Urothelium cell line (cell line): ENCODE results near the gene CXCR6.

Experiments
- DNase-seq: peaks from one replicate; pipeline ENCODE4 v3.0.0; 2011; ENCODE audit warnings: low spot score, mixed read lengths
- FAIRE-seq: peaks from 2 replicates; lab custom pipeline; 2011; peaks lifted over from hg19 to GRCh38; lab: Jason Lieb, UNC

CXCR6 gene

DNA sequence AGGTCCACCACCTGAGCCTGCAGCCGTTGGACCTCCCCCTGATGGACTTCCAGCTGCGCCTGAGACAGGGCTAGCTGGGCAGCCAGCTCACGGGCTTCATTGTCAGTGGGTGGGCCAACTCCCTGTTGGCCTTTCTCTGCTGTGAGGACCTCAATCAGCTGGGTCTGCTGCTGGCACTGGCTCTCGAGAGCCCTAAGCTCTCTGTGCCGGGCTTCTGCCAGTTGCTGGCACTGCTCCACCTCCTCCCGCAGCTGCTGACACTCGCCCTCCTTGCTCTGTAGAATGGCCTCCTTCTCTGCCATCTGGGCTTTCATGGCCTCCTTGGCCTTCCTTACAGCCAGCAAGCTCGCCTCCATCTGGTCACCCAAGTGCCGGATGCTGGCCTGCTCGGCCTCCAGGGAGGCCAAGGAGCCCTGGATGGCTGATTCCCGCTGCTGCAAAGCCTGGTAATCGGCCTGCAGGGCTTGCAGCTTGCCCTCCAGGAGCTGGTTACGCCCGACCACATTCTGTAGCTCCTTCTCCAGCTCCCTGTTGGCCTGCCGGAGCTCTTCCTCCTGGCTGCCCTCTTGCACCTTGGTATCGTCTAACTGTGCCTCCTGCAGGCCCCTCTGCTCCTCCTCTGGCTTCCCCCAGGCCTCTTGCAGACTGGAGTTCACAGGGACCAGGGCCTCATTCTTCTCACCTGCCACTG lies 23.8 kb downstream of the CXCR6 start:
- FAIRE-seq = no peak
- no peak for DNase-seq

DNA sequence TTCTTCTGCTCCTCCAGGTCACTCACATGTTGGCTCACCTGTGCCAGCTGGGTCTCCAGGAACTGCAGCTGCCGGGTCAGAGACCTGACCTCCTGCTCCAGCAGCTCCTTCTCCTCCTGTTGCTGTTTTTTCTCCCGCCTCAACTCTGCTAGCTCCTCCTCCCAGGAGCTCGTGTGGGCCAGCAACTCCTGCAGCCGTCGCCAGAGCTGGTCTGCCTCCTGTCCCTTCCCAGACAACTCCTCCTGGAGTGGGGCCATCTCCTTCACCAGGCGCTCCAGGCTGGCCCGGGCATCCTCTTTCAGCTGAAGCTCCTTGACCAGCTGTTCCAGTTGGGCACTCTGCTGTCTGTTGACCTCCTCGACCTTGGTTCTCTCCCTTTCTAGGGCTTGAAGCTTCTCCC lies 24.5 kb downstream of the CXCR6 start:
- no peak for FAIRE-seq

DNA sequence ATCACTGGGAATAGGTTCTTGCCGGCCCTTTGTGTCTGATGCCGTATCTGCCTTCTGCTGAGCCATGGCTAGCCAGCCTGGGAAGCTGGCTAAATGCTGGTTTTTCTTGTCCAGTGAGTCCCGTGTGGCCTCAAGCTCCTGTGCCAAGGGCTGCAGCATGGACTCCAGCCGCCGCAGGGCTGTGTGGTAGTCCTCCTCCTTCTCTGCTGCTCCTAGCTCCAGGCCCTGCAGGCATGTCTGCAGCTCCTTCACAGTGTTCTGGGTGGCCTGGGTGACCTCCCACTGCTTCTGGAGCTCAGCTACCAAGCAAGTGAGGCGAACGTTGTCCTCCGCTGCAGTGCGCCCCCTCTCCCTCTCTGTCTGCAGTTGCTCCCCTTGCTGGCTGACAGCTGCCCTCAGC lies 24.9 kb downstream of the CXCR6 start:
- FAIRE-seq (no peak), DNase-seq (no peak)

More for the DNA sequence above, 24.5 kb downstream of the CXCR6 start:
- no peak for DNase-seq

DNA sequence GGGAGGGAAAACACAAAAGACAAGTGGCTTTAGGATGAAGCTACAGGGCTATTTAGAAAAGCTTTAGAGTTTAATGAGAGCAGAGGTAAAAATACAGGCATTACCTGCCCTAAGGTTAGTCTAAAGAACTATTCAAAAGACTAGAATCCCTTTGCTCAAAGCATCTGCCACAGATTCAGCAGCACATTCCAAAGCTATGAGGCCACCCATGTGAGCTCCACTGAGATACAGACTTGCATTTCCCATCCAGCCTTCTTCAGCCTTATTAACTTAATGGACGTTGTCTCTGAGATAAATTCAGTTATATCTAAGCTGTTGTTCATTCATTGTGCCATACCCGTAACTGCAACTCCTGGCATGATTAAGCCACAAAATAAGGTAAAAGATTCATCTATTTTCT lies 25.4 kb downstream of the CXCR6 start:
- FAIRE-seq (no peak), DNase-seq (peak; percentile 57)

DNA sequence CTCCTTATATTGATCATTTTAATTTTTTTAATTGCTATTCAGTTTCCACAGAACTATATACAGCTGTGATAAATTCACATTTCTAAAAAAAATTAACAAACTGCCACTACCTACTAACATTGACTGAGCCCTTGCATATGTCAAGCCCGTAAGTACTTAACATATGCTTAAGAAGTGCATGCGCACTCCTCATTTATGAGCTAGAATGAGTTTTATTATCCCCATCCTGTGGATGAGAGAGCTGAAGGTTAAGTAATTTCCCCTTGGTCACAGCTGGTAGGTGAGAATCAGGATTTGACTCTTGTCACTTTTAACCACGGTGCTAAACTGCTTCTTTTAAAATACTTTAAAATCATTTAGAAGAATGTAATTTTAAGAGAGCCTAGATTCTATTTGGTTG lies 25.9 kb downstream of the CXCR6 start:
- FAIRE-seq (no peak), DNase-seq (no peak)

DNA sequence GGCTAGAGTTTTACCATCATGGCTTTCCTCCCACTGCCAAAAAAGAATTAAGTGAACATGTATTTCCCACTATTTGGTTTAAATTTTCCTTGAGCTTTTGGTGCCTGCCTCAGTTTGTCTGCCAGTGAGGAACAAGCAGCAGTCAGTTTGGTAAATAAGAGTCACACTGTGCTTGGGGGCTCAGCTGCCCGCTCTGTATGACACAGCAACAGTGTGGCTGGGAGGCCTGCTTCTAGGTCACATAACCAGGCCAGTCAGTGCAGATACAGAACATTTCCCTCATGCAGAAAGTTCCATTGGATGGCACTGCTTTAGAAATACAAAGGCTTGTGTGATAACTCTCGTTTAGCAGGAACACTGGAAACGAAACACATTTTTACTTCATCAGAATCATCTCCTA lies 26.7 kb downstream of the CXCR6 start:
- FAIRE-seq = no peak
- DNase-seq = no peak

DNA sequence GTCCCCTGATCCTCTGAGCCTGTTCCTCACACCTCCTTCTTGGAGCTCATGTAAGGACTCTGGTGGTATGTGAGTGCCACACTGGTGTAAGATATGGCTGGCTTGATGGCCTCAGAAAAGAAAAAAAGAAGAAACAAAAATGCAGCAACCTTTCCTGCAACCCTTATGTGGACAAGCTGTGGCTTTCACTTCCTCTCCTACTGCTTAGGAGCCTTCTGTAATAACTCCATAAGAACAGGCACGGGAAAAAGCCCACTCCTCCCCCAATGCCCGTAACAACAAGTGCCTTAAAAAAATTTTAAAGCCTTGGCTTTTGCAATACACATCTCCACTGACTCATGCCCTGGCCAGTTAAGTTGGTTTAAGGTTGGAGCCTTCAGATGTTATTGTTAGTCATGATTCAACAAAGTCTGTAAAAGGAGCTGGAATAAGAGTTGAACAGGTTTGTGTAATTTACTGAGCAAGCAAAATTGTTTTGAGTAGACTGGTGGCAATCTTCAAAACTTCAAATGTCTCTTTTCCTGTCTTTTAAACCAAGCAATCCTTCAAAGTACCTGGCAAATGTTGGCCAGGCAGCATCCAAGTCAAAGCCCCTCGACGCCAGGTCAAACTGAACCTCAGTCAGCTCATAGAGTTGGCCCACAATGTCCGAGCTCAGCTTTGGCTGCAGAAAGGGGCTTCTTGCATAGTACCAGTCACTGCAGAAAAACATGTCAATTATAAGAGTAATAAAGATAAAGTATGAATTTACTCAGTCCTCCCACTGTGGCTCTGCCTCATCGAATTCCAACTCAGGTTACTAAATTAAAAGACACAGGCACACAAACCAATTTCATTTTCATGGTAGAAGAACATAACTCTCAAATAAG lies 29.5 kb downstream of the CXCR6 start:
- DNase-seq (peak; percentile 27), FAIRE-seq (no peak)

DNA sequence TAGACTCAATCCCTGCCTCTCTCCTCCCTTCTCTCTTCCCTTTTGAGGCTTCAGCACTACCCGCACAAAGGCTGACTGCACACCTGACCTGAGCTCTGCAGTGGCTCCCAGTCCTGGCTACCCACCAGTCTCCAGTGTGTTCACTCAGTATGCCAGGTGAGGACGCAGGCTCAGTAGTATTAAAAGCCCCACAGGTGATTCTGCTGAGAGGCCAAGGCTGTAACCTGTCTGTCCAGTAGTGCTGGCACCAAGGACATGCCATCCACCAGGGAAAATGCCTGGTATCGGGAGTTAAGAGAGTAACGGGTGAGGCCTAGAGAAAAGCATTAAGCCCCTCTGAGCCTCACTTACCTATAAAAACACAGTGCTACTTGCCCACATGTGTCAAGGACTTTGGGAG lies 31.4 kb downstream of the CXCR6 start:
- DNase-seq = no peak
- FAIRE-seq = no peak

DNA sequence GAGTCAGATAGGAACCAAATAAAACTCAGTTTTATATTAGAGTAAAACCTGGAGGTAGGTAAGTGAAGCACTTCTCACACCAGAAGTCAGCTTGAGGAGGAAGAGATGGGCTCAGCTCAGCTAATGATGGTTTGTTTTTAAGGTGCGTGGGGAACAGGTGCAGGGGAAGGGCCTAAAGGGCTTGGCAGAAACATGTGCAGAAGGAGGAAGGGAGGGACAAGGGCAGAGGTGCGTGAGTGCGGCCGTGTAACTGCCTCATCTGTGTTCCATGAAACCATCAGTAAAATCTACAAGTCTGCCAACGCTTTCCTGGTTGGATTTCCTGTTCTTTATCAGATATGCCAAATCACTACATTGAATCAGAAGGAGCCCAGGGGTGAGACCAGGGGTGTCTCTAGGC lies 32.4 kb downstream of the CXCR6 start:
- DNase-seq (no peak), FAIRE-seq (no peak)

DNA sequence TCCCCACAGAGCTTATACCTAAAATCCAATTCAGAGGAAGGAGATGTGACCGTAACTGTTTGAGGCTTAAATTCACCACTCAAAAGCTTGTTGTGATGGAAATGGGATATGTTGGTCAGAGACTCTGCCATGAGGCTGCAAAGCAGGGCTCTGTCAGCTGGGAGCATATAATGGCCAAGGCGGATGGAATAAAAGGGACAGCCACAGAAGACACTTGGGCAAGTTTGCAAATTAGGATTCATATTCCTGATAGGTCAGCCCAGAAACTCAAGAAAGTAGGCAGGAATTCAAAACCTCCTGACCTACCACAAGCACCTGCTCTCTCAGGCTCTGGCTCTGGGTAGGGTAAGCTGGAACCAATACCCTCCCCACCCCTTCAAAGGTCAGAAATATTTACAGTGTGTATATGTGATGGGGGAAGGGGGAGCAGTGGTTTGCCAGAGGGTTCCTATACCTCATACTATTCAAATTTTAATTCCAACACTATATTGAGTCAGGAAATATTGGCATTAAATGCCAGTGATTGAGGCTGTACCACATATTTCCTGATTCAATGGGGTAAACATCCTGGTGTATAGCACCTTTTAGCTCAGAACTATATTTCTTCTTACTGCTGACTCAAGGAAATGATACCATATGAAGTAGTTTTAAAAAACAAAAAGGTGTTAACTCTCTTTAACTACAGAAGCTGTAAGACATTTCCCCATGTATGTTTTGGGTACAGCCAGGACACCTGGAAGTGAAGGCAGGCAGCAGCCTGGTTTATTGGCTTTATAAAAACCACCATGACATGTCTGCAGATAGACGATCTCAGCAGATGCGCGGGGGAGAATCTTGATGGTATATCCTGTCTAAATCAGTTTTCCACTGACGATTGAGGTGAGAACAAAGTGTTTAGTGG lies 33.2 kb downstream of the CXCR6 start:
- FAIRE-seq = no peak
- no peak for DNase-seq

DNA sequence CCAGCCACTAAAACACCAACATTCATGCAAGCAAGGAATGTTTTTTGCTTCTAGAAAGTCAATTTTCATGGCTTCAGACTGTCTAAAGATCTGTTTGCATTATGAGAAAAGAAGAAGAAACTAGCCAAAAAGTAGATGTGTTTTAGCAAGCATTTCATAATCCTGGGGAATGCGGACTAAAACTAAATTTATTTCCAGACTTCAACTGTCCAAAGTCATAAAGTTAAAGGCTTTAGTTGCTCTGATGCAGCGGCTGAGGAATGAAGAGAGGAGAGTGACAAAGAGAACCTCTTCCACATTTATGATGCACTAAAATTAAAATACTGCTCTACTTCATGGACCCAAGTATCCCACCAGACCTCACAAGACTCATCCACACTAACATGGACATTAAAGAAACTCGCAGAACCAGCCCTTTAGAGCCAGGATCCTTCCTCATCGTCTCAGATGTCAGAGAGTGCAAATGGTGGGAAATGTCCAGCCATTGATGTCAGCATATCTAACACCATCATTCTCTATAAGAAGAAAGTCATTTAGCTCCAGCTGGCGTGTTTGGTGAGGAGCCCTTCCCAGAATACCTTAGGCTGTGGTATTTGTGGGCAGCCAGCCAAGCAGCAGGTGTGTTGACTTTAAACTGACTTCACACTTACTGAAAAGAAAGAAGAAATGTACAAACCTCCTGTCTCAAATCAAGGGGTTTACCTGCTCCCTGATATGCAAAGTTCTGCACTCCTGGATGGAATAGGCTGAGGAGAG lies 34.9 kb downstream of the CXCR6 start:
- FAIRE-seq (no peak), DNase-seq (peak; percentile 32)

DNA sequence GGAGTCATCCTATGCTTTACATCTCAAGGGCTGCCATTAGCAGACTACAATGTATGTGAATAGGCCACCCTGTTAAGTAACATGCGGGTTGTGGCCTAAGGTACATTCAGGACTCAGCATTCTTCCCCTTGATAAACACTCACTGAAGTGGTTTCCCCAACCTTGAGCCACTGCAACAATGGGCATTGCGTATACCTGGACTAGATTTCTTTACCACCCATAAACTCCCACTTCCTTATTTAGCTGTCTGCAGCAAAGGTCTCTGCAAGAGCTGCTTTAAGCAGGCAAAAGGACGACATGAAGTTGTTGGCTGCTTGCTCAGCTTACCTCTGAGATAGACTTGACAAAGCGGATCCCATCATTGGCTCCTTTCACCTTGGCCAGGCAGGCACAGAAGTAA lies 36.1 kb downstream of the CXCR6 start:
- FAIRE-seq = peak; percentile 48
- no peak for DNase-seq

DNA sequence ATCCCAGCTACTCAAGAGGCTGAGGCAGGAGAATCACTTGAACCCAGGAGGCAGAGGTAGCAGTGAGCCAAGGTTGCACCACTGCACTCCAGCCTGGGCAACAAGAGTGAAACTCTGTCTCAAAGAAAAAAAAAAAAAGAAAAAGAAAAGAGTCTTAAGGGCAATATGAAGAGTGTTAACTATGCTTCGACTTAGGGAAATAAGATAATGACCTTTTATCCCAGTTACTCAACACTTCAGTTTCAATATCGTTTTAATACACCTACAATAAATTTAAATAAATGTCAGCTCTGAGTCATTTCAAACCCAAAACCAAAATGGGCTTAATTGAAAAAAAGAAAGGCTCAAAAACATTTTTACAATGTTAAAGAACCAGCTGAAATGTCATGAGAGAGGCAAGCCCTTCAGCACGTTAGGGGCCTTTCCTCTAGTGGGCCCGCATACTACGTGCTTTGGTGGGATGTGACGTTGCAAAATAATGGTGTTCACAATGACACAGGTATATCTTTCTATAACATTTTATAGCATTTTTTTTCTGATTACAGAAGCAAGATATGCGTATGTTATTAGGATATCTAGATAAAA lies 37.1 kb downstream of the CXCR6 start:
- no peak for FAIRE-seq
- no peak for DNase-seq

DNA sequence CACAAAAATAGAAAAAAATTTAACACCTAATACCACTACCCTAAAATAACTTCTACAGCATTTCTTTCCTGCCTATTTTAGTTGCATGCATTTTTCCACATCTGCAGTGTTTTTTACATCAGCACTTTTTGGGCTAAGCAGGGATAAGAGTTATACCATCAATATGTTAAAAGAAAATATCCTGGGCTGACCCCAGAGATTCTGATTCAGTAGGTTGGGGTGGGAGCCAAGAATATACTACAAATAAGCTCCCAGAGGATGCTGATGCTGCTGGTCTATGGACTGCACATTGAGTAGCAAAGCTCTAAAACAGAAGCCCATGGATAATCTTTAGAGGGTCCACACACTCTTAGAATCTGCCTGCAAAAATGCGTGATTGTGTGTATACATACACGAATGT lies 37.6 kb downstream of the CXCR6 start:
- DNase-seq (no peak), FAIRE-seq (no peak)

DNA sequence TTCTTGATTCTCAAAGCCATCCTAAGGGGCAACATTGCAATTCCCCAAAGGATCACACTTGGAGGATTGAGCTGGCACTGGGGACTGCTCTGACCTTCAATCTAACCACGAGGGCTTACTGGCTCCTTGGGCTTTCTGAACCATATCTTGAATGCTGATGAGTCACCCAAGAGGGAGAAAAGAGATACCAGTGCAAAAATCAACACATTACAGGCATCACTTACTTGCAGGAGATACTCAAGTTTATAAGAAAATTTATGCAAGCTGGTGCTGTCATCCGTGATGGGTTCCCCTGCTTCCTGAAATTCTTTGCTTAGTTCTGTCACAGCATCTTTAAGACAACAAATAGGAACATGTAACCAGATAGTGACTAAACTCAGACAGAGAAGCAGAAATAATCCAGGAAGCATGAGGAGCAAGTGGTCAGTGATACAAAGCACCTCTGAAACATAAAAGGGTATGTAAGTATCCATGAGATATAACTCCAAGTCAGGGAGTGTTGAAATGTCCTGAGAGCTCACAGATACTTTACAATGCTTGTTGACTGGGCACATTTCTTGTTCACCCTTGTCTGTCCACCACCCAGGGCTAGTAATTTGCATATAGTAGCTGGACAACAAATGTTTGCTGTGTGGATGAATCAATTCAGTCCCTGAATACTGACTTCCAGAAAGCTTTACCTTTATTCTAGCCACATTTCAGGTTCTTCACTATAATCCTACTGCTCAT lies 38.2 kb downstream of the CXCR6 start:
- DNase-seq (no peak), FAIRE-seq (no peak)

DNA sequence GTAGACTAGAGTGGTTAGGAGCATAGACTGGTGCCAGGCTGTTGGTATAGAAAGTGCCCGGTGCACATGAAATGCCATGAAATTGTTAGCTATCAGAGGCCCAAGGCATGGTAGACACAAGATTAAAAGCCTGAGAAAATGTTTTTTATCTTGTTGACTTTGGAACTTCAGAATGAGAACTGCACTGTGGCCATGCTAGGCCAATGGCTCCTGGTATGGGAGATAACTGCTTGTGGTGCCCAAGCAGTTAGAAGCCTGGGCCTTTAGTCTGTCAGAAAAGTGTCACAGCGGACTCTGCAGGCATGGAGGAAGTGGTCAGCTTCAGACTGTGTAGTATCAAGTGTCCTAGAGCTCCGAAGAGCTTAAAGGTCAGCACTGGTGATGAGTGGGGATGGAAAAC lies 40.5 kb downstream of the CXCR6 start:
- no peak for FAIRE-seq

DNA sequence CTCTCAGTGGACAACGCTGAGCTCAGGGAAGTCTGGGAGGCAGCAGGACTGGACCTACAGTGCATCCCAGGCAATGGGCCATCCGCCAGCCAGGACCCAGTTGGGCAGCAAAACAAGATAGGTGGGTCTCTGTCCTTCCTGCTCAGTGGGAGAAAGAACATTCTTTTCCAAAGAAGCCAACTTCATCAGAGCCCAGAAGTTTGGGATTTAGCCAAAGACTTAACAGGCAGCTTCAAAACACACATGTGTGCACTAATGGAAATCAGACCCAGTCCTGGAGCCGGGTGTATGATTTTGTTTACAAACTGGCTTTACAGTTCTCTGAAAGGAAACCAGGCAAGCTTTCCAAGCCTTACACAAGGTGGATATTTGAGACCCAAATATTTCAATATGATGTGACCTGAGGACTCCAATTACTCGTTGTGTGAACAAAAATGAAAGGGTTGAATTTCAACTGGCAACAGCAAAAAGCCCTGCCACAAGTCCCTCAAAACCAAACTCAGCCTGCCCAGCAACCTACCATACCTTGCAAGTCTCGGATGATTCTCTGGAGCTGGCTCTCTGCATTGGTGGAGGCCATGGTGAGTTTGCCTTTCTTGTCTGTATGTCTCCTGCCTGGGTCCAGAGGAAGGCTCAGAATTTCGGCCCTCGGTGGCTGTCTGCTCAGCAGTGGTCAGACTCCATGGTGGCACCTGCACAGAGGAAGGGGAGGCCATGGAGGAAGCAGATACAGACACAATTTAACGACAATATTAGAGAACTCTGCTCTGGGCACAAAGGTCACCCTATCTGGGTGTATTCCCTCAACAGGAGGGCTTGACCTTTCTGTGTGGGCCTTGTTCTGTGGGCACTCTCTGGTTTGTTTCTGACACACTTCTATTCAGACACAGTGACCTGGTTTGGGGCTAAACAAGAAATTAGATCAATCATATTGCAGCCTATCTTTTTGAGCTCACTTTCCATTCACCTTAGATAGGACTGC lies 41.4 kb downstream of the CXCR6 start:
- no peak for DNase-seq
- FAIRE-seq = no peak

More for the DNA sequence above, 40.5 kb downstream of the CXCR6 start:
- no peak for DNase-seq

DNA sequence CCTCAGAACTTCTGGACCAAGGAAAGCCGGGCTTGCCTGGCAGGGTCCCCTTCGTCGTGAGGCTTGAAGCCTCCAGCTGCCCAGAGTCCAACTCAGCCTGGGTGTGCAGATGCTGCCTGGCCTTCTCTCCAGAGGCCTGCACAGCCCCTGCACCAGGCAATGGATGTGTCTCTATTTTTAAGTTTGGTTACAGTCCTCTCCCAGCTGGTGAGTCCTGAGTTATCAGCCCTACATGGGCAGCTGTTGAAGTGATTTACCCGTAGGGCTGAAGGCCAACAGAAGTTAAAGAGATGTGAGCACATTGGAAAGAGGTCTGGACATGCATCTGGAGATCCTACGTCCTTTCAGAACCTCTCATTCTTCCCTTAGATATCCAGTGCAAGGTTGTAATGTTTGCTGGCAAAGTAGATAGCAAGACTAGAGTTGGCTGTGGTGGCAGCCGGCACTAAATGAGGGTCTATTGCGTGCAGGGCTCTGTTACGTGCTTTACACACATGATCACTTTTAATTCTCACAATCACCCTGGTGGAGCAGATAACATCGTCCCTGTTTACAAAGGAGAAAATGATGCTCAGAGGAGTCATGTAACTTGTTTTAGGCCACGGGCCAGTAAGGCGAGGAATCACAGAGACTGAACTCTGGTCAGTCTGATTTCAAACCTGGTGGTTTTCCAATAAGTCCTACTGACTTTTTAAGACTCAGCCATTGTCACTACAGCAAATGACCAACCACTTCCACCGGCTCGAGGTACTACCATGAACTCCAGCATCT lies 42.5 kb downstream of the CXCR6 start:
- FAIRE-seq (no peak), DNase-seq (no peak)
